ENCODE measurements around the gene LARP1B.
"Not testable (repeated sequence)": the region's sequence is repeated elsewhere in the genome, so short reads cannot be mapped to it uniquely, and the experiment has no call there.

The LARP1B gene

DNA sequence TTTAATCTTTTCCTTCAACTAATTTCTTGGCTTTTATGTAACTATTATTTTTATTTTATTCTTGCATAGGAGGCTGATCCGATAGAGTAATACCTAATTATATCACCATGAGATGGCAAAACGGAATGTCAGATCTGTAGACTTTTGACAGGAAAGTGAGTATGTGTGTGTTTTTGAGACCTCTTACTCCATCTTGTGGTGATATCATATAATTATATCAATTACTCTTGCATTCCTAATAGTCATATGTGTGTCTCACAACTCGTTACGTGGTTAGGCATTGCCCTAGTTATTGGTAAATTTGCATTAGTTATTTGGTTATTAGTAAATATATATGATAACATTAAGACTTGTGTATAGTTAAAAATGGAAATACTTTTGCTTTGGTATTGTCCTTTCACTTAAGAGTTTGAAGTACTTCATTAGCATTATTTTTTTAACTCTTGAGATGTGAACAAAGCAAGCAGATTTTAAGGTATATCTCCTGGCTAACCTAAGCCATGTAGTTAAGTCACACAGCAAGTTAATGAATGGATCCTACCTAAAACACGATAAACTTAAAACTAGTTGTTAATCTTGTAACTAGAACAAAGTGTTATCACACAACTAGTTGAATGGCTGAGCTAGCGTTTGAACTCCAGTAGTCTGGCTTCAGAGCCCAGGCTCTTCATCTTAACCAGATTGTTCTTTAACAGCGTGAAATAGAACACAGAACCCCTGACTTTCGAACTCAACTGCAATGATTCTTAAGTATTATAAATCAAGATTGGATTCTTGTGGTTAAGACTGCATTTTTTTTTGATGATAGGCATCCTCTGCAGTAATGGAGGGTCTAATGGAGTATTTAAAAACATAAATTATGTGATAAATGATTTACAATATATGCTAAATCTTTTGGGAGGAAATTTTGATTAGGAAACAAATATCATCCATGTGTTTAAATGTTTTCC is 159.4 kb downstream of the LARP1B start:
- in situ Hi-C loops (cut with MboI; ENCODE audit: low sequenced_read_pairs) = no loop called here

DNA sequence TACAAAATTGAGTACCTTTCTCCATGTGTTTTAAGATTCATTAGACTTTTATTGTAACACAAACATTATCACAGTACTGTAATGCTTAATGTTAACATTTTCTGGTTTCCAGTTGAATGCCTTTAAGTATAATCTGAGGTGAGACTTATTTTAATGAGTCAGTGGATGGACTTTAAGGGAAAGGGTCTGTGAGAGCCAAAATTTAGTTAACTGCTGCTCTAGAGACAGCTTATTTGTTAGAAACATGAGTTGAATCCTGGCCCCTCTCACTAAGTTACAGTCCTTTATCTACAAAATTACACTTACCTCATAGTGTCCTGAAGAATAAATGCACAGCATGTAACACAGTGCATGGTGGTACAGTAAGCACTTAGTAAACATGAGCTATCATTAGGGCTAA is 160.5 kb downstream of the LARP1B start:
- in situ Hi-C loops (cut with MboI; ENCODE audit: low sequenced_read_pairs) = no loop called here

DNA sequence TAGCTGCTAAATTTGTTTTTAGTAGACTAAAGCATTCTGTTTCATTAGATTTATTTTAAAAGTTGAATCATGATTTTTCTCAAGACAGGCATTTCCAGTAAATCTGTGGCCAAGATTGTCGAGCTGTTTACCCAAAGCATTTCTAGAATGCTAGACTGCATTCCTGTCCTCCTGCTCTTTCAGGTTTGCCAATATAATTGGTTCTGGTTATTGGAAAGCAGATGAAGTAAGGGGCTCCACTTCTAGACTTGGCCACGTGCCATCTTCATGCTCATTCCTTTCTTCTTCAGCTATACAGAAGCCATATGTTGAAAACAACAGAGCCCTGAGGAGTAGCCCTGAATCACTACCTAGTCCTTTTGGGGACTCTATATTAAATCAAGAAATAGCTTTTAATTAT is 164.0 kb downstream of the LARP1B start:
- in situ Hi-C loops (cut with MboI; ENCODE audit: low sequenced_read_pairs) = no loop called here

DNA sequence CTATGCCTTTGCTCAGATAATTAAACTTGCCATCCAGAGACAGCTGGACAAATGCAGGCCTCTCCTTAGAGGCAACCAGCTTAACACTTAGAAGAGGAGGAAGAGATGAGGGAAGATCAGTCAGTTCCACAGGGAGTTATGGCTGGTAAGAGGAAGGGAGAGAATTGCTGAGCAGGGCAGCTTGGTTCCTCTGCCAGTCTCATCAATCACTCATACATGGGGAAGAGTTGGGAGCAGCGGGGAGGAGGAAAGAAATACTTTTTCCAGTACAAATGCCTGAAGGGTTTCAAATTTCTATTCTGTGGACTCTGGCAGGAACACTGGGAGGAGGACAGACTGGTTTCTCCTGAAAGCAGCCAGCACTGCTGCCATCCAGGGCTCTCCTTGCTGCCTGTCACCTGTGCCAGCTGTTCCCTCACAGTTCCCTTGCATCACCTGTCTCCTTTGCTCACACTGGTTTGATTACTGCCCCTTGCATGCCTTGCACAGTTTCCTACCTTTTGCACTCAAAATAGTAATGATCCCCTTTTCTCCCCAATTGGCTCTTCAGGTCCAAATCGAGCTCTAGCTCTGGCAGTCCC is 167.0 kb downstream of the LARP1B start:
- in situ Hi-C loops (cut with MboI; ENCODE audit: low sequenced_read_pairs) = no loop called here

DNA sequence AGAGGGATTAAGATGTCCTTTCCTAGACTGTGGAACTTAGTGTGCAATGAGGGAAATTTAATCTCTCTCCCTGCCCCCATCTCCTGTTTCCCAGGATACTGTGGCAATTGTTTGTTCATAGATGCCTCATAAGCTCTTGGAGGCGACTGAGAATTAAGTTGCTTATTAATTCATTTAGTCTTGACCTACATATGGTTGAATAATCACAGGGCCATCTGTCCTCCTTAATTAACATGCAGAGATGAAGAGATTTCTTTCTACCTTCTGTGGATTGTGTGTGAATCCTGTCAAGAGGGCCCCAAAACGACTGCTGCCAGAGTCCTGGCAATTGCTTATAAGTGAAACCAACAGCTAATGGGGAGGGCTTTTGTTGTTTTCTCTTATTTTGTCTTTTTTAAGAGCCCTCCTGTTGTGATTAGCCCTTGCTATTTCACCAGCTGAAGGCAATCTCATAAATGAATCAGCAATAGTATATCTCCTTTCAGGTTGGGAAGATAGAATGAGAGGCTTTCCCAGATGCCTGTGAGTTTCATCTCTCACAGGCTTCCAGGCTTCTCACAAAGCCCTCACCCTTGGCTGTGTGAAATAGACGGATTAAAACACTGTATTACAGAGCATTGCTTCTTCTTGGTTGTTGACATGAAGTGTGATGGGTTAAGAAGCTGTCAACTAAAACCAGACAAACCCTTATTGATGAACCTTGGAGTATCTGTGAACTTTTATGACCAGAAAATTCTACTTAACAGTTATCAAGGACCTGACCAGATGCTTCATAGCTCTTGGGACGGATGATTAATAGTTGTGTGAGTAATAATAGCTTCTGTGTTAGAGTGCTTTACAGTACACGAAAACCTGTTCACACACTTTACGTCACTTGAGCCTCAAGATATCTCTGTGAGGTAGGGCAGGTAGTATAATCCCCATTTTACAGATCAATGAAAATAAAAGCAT is 168.0 kb downstream of the LARP1B start:
- in situ Hi-C loops (cut with MboI; ENCODE audit: low sequenced_read_pairs) = no loop called here

DNA sequence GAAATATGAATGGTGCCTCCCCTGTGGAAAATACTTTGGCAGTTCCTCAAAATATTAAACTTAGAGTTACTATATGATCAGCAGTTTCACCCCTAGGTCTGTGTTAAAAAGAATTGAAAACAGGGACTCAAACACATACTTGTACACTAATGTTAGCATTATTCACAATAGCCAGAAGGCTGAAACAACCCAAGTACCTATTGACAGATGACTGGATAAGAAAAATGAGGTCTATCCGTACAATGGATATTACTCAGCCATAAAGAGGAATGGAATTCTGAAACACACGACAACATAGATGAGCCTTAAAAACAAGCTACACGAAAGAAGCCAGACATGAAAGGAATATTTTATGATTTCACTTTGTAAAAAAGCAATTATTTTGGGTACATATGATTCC is 171.6 kb downstream of the LARP1B start:
- in situ Hi-C loops (cut with MboI; ENCODE audit: low sequenced_read_pairs) = no loop called here

DNA sequence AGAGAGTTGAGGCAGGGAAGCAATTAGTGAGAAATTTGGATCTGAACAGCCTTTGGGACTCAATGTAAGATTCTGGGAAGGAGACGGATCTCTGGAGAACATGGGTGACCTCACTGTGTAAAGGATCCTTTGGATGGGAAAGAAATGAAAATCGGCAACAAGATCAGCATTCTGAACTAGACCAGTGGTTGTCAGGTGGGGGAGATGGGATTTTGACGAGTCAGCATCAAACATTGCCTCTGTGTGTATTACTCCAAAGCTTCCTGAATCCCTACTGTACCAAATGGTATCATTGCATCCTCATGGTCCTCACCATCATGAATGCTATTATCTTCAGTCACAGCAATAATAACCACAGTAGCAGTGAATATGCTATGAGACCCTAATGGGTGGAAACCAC is 173.7 kb downstream of the LARP1B start:
- in situ Hi-C loops (cut with MboI; ENCODE audit: low sequenced_read_pairs) = no loop called here

DNA sequence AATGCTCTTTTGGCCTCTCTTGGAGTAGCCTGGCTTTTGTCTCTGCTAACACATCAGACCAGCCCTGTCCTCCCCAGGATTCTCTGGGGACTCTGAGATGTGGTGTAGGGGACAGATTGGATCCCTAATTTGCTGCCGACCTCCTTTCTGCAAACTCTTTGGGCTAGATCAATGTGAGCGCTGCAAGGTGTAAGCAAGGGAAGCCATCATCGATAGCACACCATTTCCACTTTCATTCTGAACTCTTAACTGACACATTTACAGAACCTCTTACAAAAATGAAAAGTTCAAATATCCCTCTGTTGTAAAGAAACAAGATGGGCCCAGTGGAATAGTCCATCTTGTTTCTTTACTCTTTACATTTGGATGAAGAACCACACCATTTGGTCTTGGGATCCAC is 179.9 kb downstream of the LARP1B start:
- in situ Hi-C loops (cut with MboI; ENCODE audit: low sequenced_read_pairs) = no loop called here

DNA sequence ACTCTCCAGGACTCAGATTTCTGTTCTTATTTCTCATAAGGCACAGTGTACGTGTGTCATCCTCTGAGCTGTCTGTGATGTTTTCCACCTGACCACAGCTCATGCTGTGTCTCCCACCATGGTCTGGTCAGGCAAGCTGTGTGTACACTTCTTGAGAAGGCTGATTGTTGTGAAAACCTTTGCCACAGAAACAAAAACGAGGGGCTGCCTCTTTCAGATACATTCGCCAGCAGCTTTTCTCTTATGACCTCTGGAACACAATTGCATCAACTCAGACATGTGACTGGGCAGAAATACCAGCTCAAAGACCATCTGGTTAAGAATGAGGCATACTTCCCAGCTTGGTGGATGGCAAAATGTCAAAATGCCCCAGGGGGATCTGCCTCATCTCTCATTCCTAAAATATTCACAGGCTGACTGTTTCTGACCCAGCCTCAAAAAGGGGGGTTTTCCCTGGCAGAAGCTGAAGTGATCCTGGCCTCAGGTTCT is 180.4 kb downstream of the LARP1B start:
- in situ Hi-C loops (cut with MboI; ENCODE audit: low sequenced_read_pairs) = no loop called here

DNA sequence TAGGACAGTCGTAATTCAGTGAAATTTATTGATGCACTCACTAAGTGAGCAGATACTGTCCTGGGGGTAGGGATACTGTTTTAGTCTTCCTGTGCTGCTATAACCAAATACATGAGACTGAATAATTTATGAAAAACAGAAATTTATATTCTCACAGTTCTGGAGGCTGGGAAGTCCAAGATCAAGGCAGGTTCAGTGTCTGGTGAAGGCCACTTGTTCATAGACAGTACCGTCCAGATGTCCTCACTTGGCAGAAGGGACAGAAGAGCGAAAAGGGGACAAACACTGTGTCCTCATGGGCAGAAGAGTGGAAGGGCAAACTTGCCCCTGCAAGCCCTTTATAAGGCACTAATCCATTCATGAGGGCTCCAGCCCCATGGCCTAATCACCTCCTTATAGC is 180.9 kb downstream of the LARP1B start:
- in situ Hi-C loops (cut with MboI; ENCODE audit: low sequenced_read_pairs) = no loop called here

DNA sequence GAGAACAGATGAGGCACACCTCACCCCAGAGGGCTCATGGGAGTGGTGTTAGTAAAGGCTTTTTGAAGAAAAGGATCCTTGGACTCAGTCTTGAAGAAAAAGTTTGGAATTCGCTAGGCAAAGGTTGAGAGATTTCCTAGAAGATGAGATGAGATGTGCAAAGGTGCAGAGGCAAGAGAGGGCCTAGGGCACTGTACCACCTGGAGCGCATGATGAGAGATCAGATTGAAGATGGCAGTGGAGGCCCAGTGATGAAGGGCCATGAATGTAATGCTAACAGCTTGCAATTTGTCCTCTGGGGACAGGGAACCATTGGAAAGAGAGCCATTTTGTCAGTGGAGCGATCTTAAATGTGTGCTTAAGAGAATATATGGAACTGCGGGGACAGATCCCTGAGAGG is 181.5 kb downstream of the LARP1B start:
- in situ Hi-C loops (cut with MboI; ENCODE audit: low sequenced_read_pairs) = no loop called here

DNA sequence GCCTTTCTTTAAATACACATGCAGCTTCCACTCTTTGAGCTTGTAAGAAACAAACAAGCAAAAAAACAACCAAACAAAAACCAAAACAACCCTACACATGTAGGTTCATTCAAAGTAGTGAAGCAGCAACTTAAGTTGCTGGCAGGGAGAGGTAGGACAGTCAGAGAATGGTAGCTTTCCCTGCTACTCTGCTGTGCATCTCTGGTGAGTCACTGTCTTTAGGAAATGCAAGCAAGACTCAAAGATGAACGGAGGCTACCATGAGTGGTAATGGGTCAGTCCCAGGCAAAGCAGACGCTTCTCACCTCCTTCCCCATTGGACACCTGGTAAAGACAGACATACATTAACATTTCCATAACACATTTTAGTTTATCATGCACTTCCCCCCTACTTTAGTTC is 183.3 kb downstream of the LARP1B start:
- in situ Hi-C loops (cut with MboI; ENCODE audit: low sequenced_read_pairs) = no loop called here

DNA sequence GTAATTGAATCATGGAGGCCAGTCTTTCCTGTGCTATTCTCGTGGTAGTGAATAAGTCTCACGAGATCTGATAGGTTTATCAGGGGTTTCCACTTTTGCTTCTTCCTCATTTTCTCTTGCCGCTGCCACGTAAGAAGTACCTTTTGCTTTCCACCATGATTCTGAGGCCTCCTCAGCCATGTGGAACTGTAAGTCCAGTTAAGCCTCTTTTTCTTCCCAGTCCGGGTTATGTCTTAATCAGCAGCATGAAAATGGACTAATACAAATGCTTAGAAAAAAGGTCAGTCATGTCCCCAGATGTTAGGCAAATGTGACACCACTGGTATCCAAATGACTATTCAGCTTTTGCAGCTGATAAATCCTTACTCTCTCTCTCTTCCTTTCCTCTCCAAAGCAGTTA is 184.3 kb downstream of the LARP1B start:
- in situ Hi-C loops (cut with MboI; ENCODE audit: low sequenced_read_pairs) = not testable (repeated sequence)

DNA sequence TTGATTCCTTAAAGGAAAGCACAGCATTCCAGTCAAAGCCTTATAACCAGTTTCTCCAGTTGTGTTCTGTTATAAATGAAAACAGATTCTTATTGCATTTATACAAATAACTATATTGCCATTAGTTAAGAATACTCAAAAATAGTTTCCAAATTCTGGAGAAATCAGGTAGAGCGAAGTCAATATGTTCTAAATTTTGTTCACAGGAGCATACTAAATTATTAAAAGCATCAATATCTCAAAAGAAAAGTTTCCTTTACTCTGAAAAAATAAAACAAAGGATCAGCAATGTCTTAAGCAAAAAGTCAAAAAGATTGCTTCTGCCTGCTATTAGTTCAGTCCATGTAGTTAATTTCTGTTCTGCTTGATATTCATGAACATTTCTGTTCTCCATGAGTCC is 186.8 kb downstream of the LARP1B start:
- in situ Hi-C loops (cut with MboI; ENCODE audit: low sequenced_read_pairs) = no loop called here

DNA sequence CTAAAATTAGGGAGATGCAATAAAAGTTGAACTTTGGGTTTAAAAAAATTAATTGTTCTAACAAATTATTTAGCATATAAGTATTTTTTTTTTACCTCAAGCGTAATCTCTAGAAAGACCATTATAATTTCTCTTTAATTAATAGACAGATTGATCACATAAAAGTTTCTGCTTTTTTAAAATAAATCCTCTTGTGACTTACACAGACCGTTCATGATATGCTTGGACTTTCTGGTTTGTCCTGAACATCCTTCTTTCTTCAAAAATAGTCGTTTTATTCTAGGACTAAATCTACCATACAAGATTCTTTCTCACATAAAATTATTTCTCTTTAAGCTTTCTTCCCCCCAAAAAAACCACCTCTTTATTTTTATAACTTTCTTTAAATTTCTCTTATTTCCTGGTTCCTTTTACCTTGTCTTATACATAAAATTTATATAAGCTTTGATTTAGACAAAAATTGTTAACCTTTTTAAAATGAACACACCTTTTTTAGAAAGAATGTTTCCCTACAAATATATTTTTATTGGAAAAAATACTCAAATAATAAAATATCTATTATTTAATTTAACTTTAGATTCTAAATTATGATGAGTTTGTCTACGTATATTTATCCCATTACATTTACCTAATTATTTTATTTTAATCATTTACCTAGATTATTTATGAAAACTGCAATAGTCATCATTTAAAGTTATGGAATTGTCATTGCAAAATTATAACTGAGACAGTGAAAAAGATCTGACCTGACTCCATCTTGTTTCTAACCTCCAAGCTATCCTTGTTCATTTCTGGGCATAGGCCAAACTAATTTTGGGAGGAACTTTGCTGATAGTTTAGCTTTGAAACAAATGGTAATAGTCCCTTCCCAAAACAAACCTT is 188.9 kb downstream of the LARP1B start:
- in situ Hi-C loops (cut with MboI; ENCODE audit: low sequenced_read_pairs) = no loop called here

DNA sequence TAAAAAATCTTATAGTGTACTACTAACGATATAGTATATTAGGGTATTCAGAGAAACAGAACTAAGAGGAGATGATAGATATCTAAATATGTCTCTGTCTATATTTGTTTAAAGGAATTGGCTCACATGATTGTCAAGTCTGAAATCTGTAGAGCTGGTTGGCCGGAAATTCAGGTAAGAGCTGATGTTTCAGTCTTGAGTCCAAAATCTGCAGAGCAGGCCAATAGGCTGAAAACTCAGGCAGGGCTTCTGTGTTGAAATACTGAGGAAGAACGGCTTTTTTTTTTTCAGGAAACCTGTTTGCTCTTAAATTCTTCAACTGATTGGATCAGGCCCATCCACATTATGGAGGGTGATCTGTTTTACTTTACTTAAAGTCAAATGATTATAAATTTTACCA is 194.8 kb downstream of the LARP1B start:
- in situ Hi-C loops (cut with MboI; ENCODE audit: low sequenced_read_pairs) = no loop called here

DNA sequence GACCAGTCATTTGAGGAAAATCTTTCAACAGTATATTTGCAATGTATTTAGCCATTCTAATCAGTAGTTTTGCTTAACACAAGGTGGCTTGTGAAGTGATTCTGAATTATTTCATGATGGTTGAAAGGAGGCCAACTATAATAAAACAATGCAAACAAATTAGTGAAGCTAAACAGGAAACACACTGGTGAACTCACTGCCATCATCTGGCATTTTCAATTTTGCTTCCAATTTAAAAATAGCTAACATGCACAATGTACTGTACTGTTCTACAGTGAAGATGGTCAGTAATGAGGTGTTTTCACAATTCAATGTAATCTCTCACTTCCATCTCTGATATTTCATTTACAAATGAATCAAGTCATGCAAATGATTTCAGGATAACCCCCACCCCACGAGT is 195.4 kb downstream of the LARP1B start:
- in situ Hi-C loops (cut with MboI; ENCODE audit: low sequenced_read_pairs) = no loop called here

DNA sequence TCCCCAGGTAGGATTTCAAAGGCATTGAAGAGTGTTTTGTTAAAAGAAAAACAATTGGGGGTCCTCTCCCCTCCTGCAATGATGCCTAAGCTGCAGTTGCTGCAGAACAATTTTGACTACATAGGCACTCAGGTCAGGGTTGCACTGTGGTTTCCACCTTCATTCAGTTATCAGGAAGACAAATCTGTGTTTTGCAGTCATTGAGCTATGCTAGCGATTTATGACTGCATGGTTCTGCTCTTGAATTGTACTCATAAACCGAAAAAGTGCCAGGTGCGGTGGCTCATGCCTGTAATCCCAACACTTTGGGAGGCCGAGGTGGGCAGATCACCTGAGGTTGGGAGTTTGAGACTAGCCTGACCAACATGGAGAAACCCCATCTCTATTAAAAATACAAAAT is 197.1 kb downstream of the LARP1B start:
- in situ Hi-C loops (cut with MboI; ENCODE audit: low sequenced_read_pairs) = not testable (repeated sequence)

DNA sequence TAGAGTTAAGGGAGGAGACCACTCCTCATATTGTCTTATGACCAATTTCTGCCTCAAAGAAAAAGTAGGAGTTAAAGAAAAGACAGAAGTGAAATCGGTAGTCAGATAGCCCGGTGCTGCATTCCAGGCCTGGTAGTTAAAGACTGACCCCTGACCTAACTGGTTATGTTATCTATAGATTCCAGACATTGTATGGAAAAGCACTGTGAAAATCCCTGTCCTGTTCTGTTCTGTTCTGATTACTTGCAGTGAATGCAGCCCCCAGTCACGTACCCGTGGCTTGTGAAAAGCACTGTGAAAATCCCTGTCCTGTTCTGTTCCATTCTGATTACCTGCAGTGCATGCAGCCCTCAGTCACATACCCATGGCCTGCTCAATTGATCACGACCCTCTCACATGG is 198.8 kb downstream of the LARP1B start:
- in situ Hi-C loops (cut with MboI; ENCODE audit: low sequenced_read_pairs) = not testable (repeated sequence)
